Large intestine (tissue), 3 donors: Measurements from ENCODE around the gene PIGQ. TPM values are rescaled to one million over a fixed set of nuclear protein-coding genes. Genes with fewer than 3 reads are reported as not detected.
A peak's percentile ranks its signal among the peaks of the same experiment; 100 is the strongest.

Experiments
- DNase-seq, 2 donors: peaks; one replicate each; pipeline versions ENCODE4 v3.0.0 to v3.0.0-alpha.2; 2013
- H3K27ac ChIP-seq: one replicate; pipeline ENCODE4 v1.5.1; 2013; ENCODE audit warnings: low read length
- H3K27me3 ChIP-seq: 2 replicates; pipeline ENCODE4 v1.6.1; 2013; ENCODE audit warnings: low read length; ENCODE audit not compliant: control insufficient read depth, insufficient read depth
- H3K36me3 ChIP-seq: 2 replicates; pipeline ENCODE4 v1.6.1; 2013; ENCODE audit warnings: low read length; ENCODE audit not compliant: control insufficient read depth, insufficient read depth
- H3K4me1 ChIP-seq: one replicate; pipeline ENCODE4 v1.6.1; 2013; ENCODE audit warnings: low read length; ENCODE audit not compliant: control insufficient read depth, insufficient read depth
- H3K4me3 ChIP-seq: one replicate; pipeline ENCODE4 v1.5.1; 2013; ENCODE audit warnings: low read length
- H3K9me3 ChIP-seq: one replicate; pipeline ENCODE4 v1.6.1; 2013; ENCODE audit warnings: mild to moderate bottlenecking, low read depth, low read length, moderate library complexity; ENCODE audit not compliant: control insufficient read depth
- WGBS: methylation state at CpG from one replicate; pipeline ENCODE4 v1.1.5; 2013; ENCODE audit warnings: low lambda C conversion rate; ENCODE audit not compliant: insufficient coverage; 5-methylcytosine and 5-hydroxymethylcytosine counted together
- polyA plus RNA-seq: library from polyadenylated mRNA; unstranded; fragments of 120-200 nt; gene quantifications from one replicate; pipeline ENCODE4 v1.2.1, GENCODE V29; 2013

Gene PIGQ
- polyA plus RNA-seq, 1 donor, result 23.6 TPM

- H3K4me3 ChIP-seq, result peak overlapping the region; percentile 78
- peaks cover 55% of the 10 kb centered on the region for H3K4me1 ChIP-seq
- peak; percentile 76 to 89 for DNase-seq
- no peaks in the 10 kb centered on the region for H3K9me3 ChIP-seq
- WGBS, result no CpG with 5 or more reads among the region's 13 CpGs
- H3K36me3 ChIP-seq, result peaks cover 22% of the 10 kb centered on the region
- no peaks in the 10 kb centered on the region for H3K27me3 ChIP-seq
- H3K27ac ChIP-seq, result peak overlapping the region; percentile 95
These were observed 44.1 kb upstream of the PIGQ start for GRCh38 chr16:525520-526180.

DNA sequence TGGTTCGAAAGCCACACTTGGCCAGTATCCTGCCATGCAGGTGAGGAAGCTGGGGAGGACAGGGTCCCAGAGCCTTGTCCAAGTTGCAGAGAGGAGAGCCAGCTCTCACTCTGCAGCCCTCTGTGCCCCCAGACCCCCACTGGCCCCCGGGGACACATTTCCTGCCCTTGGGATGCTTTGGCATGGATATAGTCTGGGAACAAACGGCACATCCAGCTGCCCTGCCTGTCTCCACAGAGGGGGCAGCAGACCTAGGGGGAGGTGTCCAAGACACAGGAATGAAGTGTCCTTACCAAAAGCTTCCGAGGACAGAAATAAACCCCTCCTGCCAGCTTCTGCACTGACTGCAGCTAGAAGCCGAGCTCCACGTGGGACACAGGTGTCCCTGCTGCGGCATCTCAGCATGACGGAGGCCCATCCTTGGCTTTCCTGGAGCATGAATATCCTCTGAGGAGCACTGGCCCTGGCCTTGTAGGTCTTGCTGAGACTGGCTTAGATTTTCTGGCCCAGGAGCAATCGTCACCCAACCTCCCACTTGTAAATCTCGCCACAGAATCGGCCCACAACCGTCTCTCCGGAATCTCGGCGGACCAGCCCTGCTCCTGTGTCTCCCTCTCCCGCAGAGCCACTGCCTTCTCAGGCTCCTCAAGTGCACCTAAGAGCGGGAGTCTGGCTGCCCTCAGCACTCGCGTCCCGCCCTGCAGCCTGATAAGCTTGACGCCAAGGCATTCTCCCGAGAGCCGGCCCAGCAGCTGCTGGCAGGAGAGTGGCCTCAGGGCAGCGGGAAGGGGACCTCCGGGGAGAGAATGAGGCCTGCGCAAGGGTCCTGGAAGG is 43.4 kb upstream of the PIGQ start:
- Histone ChIP-seq H3K4me3 (peak overlapping the region; percentile 78), H3K36me3 (peaks cover 14% of the 10 kb centered on the region), H3K9me3 (no peaks in the 10 kb centered on the region), H3K27ac (peak overlapping the region; percentile 95), H3K4me1 (peaks cover 53% of the 10 kb centered on the region), H3K27me3 (no peaks in the 10 kb centered on the region)
- DNase-seq, result peak in 1 of 2 donors; percentile 79
- no CpG with 5 or more reads among the region's 26 CpGs for WGBS

DNA sequence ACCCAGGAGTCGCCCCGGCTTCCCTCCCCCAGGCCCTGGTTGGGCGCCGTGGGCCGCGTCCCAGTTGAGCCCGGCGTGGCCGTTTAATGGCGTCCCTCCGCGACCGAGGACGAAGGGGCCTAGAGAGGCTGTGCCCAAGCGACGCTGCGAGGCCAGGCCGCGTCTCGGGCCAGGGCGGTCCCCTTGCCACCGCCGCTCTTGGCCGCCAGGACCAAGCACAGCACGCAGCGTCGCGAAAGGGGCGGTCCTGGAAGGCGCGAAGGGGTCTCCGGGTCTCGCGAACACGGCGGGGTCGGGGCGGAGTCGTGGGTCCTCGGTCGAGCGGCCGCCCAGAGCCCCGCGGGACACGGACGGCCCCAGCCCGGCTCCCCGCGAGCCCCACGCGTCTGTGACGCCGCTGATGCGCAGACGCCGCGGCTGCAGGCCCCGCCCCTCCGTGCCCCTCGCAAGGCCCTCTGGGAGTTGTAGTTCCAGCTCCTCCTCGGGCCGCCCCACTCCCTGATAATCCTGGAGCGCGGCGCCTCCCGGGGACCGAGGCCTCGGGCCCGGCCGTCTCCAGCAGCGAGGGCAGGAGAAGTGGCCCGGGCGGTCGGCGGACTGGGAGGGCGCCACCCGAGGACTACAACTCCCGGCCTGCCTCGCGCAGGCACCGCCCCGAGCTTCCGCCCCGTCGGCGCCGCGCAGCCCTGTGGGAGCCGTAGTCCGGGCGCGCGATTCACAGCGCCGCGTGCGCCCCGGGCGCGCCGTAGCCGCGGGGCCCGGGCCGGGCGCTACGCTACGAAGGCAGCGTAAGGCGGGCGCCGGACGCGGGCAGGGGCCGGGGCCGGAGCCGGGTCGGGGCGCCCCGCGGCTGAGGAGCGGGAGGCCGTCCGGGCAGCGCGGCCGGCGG is 42.5 kb upstream of the PIGQ start, which contains the start of gene CAPN15:
Gene CAPN15 (plus strand): TSS at position 698 of the 889 bp plus-strand sequence. CDS start 19,127 bp downstream, outside the sequence.
- Histone ChIP-seq H3K36me3 (peaks cover 11% of the 10 kb centered on the region), H3K27ac (peak within 1 kb of the TSS; percentile 95), H3K4me1 (peaks cover 49% of the 10 kb centered on the region), H3K27me3 (no peaks in the 10 kb centered on the region), H3K4me3 (peak within 1 kb of the TSS; percentile 78), H3K9me3 (no peaks in the 10 kb centered on the region)
- no CpG with 5 or more reads among the region's 129 CpGs for WGBS
- DNase-seq, result peak; percentile 93 to 95

- H3K9me3 ChIP-seq, result no peaks in the 10 kb centered on the region
- peak overlapping the region; percentile 57 for H3K4me3 ChIP-seq
- peaks cover 53% of the 10 kb centered on the region for H3K4me1 ChIP-seq
- no CpG with 5 or more reads among the region's 55 CpGs for WGBS
- peak overlapping the region; percentile 89 for H3K27ac ChIP-seq
- no peaks in the 10 kb centered on the region for H3K27me3 ChIP-seq
- H3K36me3 ChIP-seq, result peaks cover 11% of the 10 kb centered on the region
- DNase-seq, result peak; percentile 73 to 89
These were observed 41.4 kb upstream of the PIGQ start for GRCh38 chr16:528111-529011.

- Histone ChIP-seq H3K4me3 (peak overlapping the region; percentile 57), H3K4me1 (peaks cover 53% of the 10 kb centered on the region), H3K27me3 (no peaks in the 10 kb centered on the region), H3K9me3 (no peaks in the 10 kb centered on the region), H3K27ac (peak overlapping the region; percentile 89), H3K36me3 (peaks cover 11% of the 10 kb centered on the region)
- no peak for DNase-seq
- no CpG with 5 or more reads among the region's 12 CpGs for WGBS
These were observed 40.7 kb upstream of the PIGQ start for GRCh38 chr16:529012-529575.

GRCh38 chr16:530111-530817 is 39.5 kb upstream of the PIGQ start:
- WGBS, result no CpG with 5 or more reads among the region's 23 CpGs
- peak overlapping the region; percentile 89 for H3K27ac ChIP-seq
- H3K4me1 ChIP-seq, result peaks cover 51% of the 10 kb centered on the region
- no peaks in the 10 kb centered on the region for H3K9me3 ChIP-seq
- no peaks in the 10 kb centered on the region for H3K27me3 ChIP-seq
- no peak overlapping the region for H3K4me3 ChIP-seq
- peak; percentile 62 to 79 for DNase-seq
- peaks cover 9% of the 10 kb centered on the region for H3K36me3 ChIP-seq

- Histone ChIP-seq H3K36me3 (peaks cover 15% of the 10 kb centered on the region), H3K9me3 (peaks cover 2% of the 10 kb centered on the region), H3K4me1 (peaks cover 49% of the 10 kb centered on the region), H3K27me3 (no peaks in the 10 kb centered on the region), H3K27ac (no peak overlapping the region), H3K4me3 (no peak overlapping the region)
- WGBS, result no CpG with 5 or more reads among the region's 16 CpGs
- no peak for DNase-seq
These were observed 38.2 kb upstream of the PIGQ start for GRCh38 chr16:531494-532125.

DNA sequence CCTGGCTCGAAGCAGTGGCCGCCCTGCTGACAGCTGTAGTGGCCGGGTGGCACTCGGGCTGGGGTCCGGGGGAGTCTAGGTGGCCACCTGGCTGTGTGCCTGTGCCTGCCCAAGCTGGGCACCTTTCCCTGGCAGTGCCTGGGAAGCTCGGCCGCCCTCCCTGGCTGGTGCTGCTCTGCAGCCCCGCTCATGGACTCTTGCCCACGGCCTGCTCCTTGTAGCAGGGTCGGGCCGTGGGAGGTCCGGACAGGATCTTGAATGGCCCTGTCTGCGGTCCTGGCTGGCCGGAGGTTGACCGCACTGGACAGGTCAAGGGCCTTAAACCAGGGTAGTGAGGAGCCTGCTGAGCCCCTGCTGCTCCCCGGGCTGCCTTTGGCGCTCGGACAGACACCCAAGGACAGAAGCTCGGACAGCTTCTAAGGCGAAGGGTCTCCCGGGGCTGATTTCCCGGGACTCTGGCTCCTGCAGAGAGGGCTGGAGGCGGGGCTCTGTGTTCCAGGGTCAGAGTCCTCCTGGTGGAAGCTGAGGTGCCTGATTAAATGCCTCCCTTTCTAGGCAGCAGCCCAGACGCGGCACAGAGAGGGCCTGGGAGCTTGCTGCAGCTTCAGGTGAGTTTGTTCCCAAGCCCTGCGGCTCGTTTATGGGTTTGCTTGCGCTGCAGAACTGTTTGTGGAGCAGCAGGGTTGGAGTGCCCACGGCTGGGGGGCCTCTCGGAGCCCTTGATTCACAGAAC is 36.2 kb upstream of the PIGQ start:
- peak overlapping the region; percentile 56 for H3K4me3 ChIP-seq
- H3K9me3 ChIP-seq, result peaks cover 7% of the 10 kb centered on the region
- no peaks in the 10 kb centered on the region for H3K27me3 ChIP-seq
- DNase-seq, result peak; percentile 78 to 87
- peak overlapping the region; percentile 96 for H3K27ac ChIP-seq
- peaks cover 48% of the 10 kb centered on the region for H3K4me1 ChIP-seq
- peaks cover 34% of the 10 kb centered on the region for H3K36me3 ChIP-seq
- no CpG with 5 or more reads among the region's 30 CpGs for WGBS
